H9 (cell line): ENCODE results near the gene RNF157. TPM values are rescaled to one million over a fixed set of nuclear protein-coding genes. Genes with fewer than 3 reads are reported as not detected.

Experiments
- DNase-seq: peaks from one replicate; pipeline ENCODE4 v3.0.0-alpha.2; 2017
- H2AFZ ChIP-seq: one replicate; pipeline ENCODE4 v1.6.1; 2013; ENCODE audit warnings: mild to moderate bottlenecking, low read length, control low read depth, moderate library complexity
- H2AK5ac ChIP-seq: 2 replicates; pipeline ENCODE4 v1.6.1; 2013; ENCODE audit warnings: low read length, control low read depth, mixed read lengths; ENCODE audit not compliant: insufficient read length
- H2BK120ac ChIP-seq: one replicate; pipeline ENCODE4 v1.6.1; 2013; ENCODE audit warnings: low read depth, mild to moderate bottlenecking, low read length, control low read depth, inconsistent platforms; ENCODE audit not compliant: poor library complexity, severe bottlenecking
- H2BK12ac ChIP-seq: 2 replicates; pipeline ENCODE4 v1.6.1; 2013; ENCODE audit warnings: low read length, control low read depth, mixed read lengths, low read depth; ENCODE audit not compliant: insufficient read length
- H2BK15ac ChIP-seq: 2 replicates; pipeline ENCODE4 v1.6.1; 2013; ENCODE audit warnings: low read depth, low read length, control low read depth
- H2BK20ac ChIP-seq: one replicate; pipeline ENCODE4 v1.6.1; 2013; ENCODE audit warnings: low read depth, mild to moderate bottlenecking, low read length, control low read depth, inconsistent platforms; ENCODE audit not compliant: poor library complexity, severe bottlenecking
- H2BK5ac ChIP-seq: 2 replicates; pipeline ENCODE4 v1.6.1; 2013; ENCODE audit warnings: low read length, control low read depth, mixed read lengths; ENCODE audit not compliant: insufficient read length
- H3K14ac ChIP-seq: 2 replicates; pipeline ENCODE4 v1.6.1; 2013; ENCODE audit warnings: low read length, control low read depth; ENCODE audit not compliant: insufficient read depth
- H3K18ac ChIP-seq: 2 replicates; pipeline ENCODE4 v1.6.1; 2013; ENCODE audit warnings: low read depth, mild to moderate bottlenecking, mixed read lengths, low read length, control low read depth; ENCODE audit not compliant: insufficient read length
- H3K23ac ChIP-seq: 2 replicates; pipeline ENCODE4 v1.6.1; 2013; ENCODE audit warnings: low read length, control low read depth, mixed read lengths, low read depth; ENCODE audit not compliant: insufficient read length
- H3K23me2 ChIP-seq: 2 replicates; pipeline ENCODE4 v1.6.1; 2013; ENCODE audit warnings: low read depth, mild to moderate bottlenecking, mixed read lengths, low read length, control low read depth; ENCODE audit not compliant: insufficient read length, poor library complexity, severe bottlenecking
- H3K27ac ChIP-seq: 2 replicates; pipeline ENCODE4 v1.5.1; 2013; ENCODE audit warnings: low read length, control low read depth, mixed read lengths, low read depth; ENCODE audit not compliant: insufficient read length
- H3K27me3 ChIP-seq: 2 replicates; pipeline ENCODE4 v1.6.1; 2013; ENCODE audit warnings: low read length, control low read depth, inconsistent platforms; ENCODE audit not compliant: insufficient read depth
- H3K4ac ChIP-seq: 2 replicates; pipeline ENCODE4 v1.6.1; 2013; ENCODE audit warnings: low read depth, mild to moderate bottlenecking, control low read depth, inconsistent platforms, low read length, moderate library complexity
- H3K4me1 ChIP-seq: 2 replicates; pipeline ENCODE4 v1.6.1; 2013; ENCODE audit warnings: low read length, control low read depth, inconsistent platforms; ENCODE audit not compliant: insufficient read depth
- H3K4me2 ChIP-seq: 2 replicates; pipeline ENCODE4 v1.6.1; 2013; ENCODE audit warnings: low read length, control low read depth, mixed read lengths; ENCODE audit not compliant: insufficient read length, insufficient read depth
- H3K56ac ChIP-seq: 2 replicates; pipeline ENCODE4 v1.6.1; 2013; ENCODE audit warnings: low read depth, mild to moderate bottlenecking, mixed read lengths, low read length, control low read depth; ENCODE audit not compliant: insufficient read length
- H3K79me1 ChIP-seq: 2 replicates; pipeline ENCODE4 v1.6.1; 2013; ENCODE audit warnings: low read depth, mild to moderate bottlenecking, moderate library complexity, low read length, control low read depth, inconsistent platforms; ENCODE audit not compliant: insufficient read depth, poor library complexity, severe bottlenecking
- H3K79me2 ChIP-seq: 2 replicates; pipeline ENCODE4 v1.6.1; 2013; ENCODE audit warnings: low read length, control low read depth, inconsistent platforms; ENCODE audit not compliant: insufficient read depth
- H3K9ac ChIP-seq: 2 replicates; pipeline ENCODE4 v1.6.1; 2013; ENCODE audit warnings: low read length, control low read depth, mixed read lengths; ENCODE audit not compliant: insufficient read length; ENCODE audit errors: extremely low read depth
- H3K9me3 ChIP-seq: one replicate; pipeline ENCODE4 v1.6.1; 2013; ENCODE audit warnings: low read depth, low read length, inconsistent platforms; ENCODE audit not compliant: control insufficient read depth
- H3T11ph ChIP-seq: one replicate; pipeline ENCODE4 v1.6.1; 2013; ENCODE audit warnings: mild to moderate bottlenecking, low read length, control low read depth, inconsistent platforms
- H4K20me1 ChIP-seq: one replicate; pipeline ENCODE4 v1.6.1; 2013; ENCODE audit not compliant: control insufficient read depth, insufficient read length, insufficient read depth
- H4K5ac ChIP-seq: 2 replicates; pipeline ENCODE4 v1.6.1; 2013; ENCODE audit warnings: low read depth, mild to moderate bottlenecking, mixed read lengths, low read length, control low read depth; ENCODE audit not compliant: insufficient read length
- H4K8ac ChIP-seq: replicated peaks from 2 replicates; pipeline ENCODE4 v1.6.1; 2013; ENCODE audit warnings: low read length, control low read depth, mixed read lengths, low read depth; ENCODE audit not compliant: insufficient read length
- H4K91ac ChIP-seq: 2 replicates; pipeline ENCODE4 v1.6.1; 2013; ENCODE audit warnings: low read depth, mild to moderate bottlenecking, moderate library complexity, mixed read lengths, low read length, control low read depth; ENCODE audit not compliant: insufficient read length
- H3K27ac Mint-ChIP-seq, 3 experiments: 2 replicates in 2 of 3; 3 replicates in 1 of 3; pipeline ENCODE4 v1.8.0; 2020 to 2021; ENCODE audit warnings: mixed read lengths in 3 of 3, mild to moderate bottlenecking in 1 of 3, moderate library complexity in 1 of 3
- H3K27me3 Mint-ChIP-seq: 2 replicates; pipeline ENCODE4 v1.8.0; 2021; ENCODE audit warnings: low read depth, mild to moderate bottlenecking, moderate library complexity, mixed read lengths
- H3K36me3 Mint-ChIP-seq, 3 experiments: 2 replicates in 2 of 3; 3 replicates in 1 of 3; pipeline ENCODE4 v1.8.0; 2020 to 2021; ENCODE audit warnings: low read depth in 3 of 3, mixed read lengths in 3 of 3; ENCODE audit not compliant: insufficient read depth in 1 of 3
- H3K4me1 Mint-ChIP-seq, 2 experiments: 2 replicates each; pipeline ENCODE4 v1.8.0; 2020; ENCODE audit warnings: mixed read lengths in 2 of 2
- H3K4me3 Mint-ChIP-seq, 2 experiments: 2 replicates in 1 of 2; 3 replicates in 1 of 2; pipeline ENCODE4 v1.8.0; 2020 to 2021; ENCODE audit warnings: mild to moderate bottlenecking in 2 of 2, mixed read lengths in 2 of 2, moderate library complexity in 1 of 2
- H3K9me3 Mint-ChIP-seq, 2 experiments: 2 replicates in 1 of 2; 3 replicates in 1 of 2; pipeline ENCODE4 v1.8.0; 2020; ENCODE audit warnings: mild to moderate bottlenecking in 2 of 2, mixed read lengths in 2 of 2, moderate library complexity in 1 of 2
- WGBS: extraction: QIAGEN DNeasy Blood & Tissue Kit; methylation state at CpG from one replicate; pipeline ENCODE4 v1.1.7; 2013; ENCODE audit warnings: missing lambda C conversion rate, low lambda C conversion rate, mixed read lengths; ENCODE audit not compliant: insufficient read length; ENCODE audit errors: extremely low coverage; 5-methylcytosine and 5-hydroxymethylcytosine counted together
- total RNA-seq: library from RNA; stranded (reverse); gene quantifications from 2 replicates; pipeline ENCODE4 v1.2.1, GENCODE V29; 2021
- TF ChIP-seq, protein P1 (sequence below): fragments of 200-600 bp; sonication (generic); conservative IDR thresholded peaks from 3 replicates; pipeline ENCODE4 v1.8.0; 2021; ENCODE audit warnings: antibody characterized with exemption, mild to moderate bottlenecking

Gene RNF157
- total RNA-seq, 1 experiment from 2014 or later = 9.9 TPM

DNA sequence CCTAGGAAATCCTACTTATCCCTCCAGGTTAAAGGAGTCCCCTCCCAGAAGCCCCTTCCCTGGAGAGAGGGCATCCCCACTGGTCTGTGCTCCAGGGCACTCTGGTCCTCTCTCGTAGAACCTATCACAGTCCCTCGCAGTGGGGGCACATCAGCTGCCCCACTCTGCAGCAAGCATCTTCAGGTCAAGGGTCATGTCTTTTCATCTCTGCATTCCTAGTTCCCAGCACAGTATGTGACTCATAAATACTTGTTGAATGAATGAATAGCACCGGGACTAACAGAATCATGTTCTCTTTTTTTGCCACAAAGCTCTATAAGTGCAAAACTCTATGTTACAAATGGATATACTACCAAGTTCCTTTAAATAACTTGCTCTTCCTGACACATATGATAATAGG lies 36.0 kb downstream of the RNF157 start:
- Histone ChIP-seq H3K27me3 (no peaks in the 10 kb centered on the region), H3K56ac (no peak overlapping the region), H3K18ac (no peak overlapping the region), H3K23ac (no peak overlapping the region), H3K79me1 (no peaks in the 10 kb centered on the region), H4K5ac (no peak overlapping the region), H2AK5ac (no peak overlapping the region), H3K14ac (no peak overlapping the region), H3K23me2 (no peaks in the 10 kb centered on the region), H3K79me2 (no peaks in the 10 kb centered on the region), H4K20me1 (no peaks in the 10 kb centered on the region), H2BK20ac (no peak overlapping the region), H3K9me3 (no peaks in the 10 kb centered on the region), H2BK15ac (no peak overlapping the region), H3T11ph (no peak overlapping the region), H3K4me1 (no peaks in the 10 kb centered on the region), H3K4me2 (no peak overlapping the region), H2AFZ (no peak overlapping the region), H2BK5ac (no peak overlapping the region), H4K8ac (no peak overlapping the region), H3K27ac (no peak overlapping the region), H3K4ac (no peak overlapping the region), H2BK12ac (no peak overlapping the region), H3K9ac (no peak overlapping the region), H4K91ac (no peak overlapping the region), H2BK120ac (no peak overlapping the region)
- no peaks in the 10 kb centered on the region; a peak in 2 of 7 replicates for H3K36me3 Mint-ChIP-seq
- no CpG with 5 or more reads among the region's 3 CpGs for WGBS
- TF ChIP-seq, protein P1, sequence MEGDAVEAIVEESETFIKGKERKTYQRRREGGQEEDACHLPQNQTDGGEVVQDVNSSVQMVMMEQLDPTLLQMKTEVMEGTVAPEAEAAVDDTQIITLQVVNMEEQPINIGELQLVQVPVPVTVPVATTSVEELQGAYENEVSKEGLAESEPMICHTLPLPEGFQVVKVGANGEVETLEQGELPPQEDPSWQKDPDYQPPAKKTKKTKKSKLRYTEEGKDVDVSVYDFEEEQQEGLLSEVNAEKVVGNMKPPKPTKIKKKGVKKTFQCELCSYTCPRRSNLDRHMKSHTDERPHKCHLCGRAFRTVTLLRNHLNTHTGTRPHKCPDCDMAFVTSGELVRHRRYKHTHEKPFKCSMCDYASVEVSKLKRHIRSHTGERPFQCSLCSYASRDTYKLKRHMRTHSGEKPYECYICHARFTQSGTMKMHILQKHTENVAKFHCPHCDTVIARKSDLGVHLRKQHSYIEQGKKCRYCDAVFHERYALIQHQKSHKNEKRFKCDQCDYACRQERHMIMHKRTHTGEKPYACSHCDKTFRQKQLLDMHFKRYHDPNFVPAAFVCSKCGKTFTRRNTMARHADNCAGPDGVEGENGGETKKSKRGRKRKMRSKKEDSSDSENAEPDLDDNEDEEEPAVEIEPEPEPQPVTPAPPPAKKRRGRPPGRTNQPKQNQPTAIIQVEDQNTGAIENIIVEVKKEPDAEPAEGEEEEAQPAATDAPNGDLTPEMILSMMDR = no peak
- no peak overlapping the region; a peak in 1 of 7 replicates for H3K27ac Mint-ChIP-seq
- no peak overlapping the region for H3K4me3 Mint-ChIP-seq
- DNase-seq = no peak
- no peaks in the 10 kb centered on the region for H3K9me3 Mint-ChIP-seq
- no peaks in the 10 kb centered on the region for H3K27me3 Mint-ChIP-seq
- 0 out of 4 replicates have a peak, but pooled peaks cover 0 to 3% of the 10 kb centered on the region in 2 experiments for H3K4me1 Mint-ChIP-seq
